ENCODE measurements around the gene RPP14. TPM values are rescaled to one million over a fixed set of nuclear protein-coding genes. Genes with fewer than 3 reads are reported as not detected.

Gene RPP14
- total RNA-seq, 1 experiment from 2014 or later = 22.4 TPM

DNA sequence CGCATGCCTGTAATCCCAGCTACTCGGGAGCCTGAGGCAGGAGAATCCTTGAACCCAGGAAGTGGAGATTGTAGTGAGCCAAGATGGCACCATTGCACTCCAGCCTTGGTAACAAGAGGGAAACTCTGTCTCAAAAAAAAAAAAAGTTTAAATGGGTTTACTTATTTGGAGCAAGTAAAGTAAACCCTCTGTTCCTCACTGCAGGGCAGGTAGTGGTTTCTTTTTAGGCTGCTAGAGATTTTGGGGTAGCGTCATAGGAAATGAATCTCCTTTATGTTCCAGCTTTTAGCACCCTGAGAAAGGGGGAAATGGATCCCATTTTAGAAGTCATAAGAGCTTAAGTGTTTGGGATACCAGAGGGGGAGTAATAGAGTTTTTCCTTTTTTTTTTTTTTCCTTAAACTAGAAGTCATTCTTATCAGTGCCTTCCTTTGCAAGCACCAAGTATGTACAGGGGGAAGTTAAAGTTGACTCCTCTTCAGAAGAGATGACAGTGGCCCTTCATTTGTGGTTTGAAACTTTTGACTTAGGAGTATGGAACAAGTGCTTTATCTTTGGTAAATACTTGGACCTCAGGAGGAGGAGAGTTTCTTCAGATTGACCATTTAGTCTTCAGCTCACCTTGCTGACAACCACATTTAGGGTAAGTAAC is 34.7 kb downstream of the RPP14 start:
- no TSS peak for BruUV-seq (replicated peaks)
- ATAC-seq (no peak), DNase-seq (ENCODE audit: low read depth, low spot score) (no peak)
- Histone ChIP-seq H3K27ac (ENCODE audit: low read depth, low read length) (no peak overlapping the region), H3K9me2 (ENCODE audit: insufficient read depth) (no peaks in the 10 kb centered on the region), H3K79me2 (ENCODE audit: insufficient read depth, low read length) (no peaks in the 10 kb centered on the region), H4K20me1 (ENCODE audit: insufficient read depth) (no peaks in the 10 kb centered on the region), H3K9ac (ENCODE audit: low read length) (no peak overlapping the region), H3K9me3 (ENCODE audit: control insufficient read depth in 1 of 2, insufficient read depth in 1 of 2, low read depth in 1 of 2, low read length in 2 of 2) (no peaks in the 10 kb centered on the region), H3K4me1 (ENCODE audit: control insufficient read depth in 1 of 2, insufficient read depth in 2 of 2, low read length in 2 of 2) (peaks cover 0 to 3% of the 10 kb centered on the region in 2 experiments; a peak in 2 of 4 replicates), H3K4me2 (ENCODE audit: low read length) (no peak overlapping the region), H3K36me3 (ENCODE audit: control insufficient read depth in 1 of 2, insufficient read depth in 2 of 2, low read length in 2 of 2) (no peaks in the 10 kb centered on the region), H3K27me3 (ENCODE audit: insufficient read depth, low read length) (no peaks in the 10 kb centered on the region), H2AFZ (ENCODE audit: low read depth, low read length, poor library complexity, severe bottlenecking) (no peak overlapping the region), H3K4me3 (replicated peaks in 1 of 2; ENCODE audit: low read depth in 1 of 2, low read length in 2 of 2) (no peak overlapping the region)
- intact Hi-C loops (cut with micrococcal nuclease) = no loop called here
- RAD21 ChIA-PET (ENCODE audit: low non-redundant PET in 1 of 2, low total read pairs in 2 of 2, uncharacterized antibody in 2 of 2, unreplicated experiment in 2 of 2) = no interaction called here
- POLR2A ChIA-PET = no interaction called here
- TF ChIP-seq, protein P1, sequence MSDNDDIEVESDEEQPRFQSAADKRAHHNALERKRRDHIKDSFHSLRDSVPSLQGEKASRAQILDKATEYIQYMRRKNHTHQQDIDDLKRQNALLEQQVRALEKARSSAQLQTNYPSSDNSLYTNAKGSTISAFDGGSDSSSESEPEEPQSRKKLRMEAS (IDR thresholded peaks at IDR 0.05) = no peak
- no peak for TF ChIP-seq CEBPB (IDR thresholded peaks at IDR 0.05; ENCODE audit: low read depth)
- no peak for TF ChIP-seq JUND (IDR thresholded peaks at IDR 0.05)
- TF ChIP-seq EZH2phosphoT487 (IDR thresholded peaks at IDR 0.05; ENCODE audit: borderline replicate concordance) = no peak
- TF ChIP-seq, protein P2, sequence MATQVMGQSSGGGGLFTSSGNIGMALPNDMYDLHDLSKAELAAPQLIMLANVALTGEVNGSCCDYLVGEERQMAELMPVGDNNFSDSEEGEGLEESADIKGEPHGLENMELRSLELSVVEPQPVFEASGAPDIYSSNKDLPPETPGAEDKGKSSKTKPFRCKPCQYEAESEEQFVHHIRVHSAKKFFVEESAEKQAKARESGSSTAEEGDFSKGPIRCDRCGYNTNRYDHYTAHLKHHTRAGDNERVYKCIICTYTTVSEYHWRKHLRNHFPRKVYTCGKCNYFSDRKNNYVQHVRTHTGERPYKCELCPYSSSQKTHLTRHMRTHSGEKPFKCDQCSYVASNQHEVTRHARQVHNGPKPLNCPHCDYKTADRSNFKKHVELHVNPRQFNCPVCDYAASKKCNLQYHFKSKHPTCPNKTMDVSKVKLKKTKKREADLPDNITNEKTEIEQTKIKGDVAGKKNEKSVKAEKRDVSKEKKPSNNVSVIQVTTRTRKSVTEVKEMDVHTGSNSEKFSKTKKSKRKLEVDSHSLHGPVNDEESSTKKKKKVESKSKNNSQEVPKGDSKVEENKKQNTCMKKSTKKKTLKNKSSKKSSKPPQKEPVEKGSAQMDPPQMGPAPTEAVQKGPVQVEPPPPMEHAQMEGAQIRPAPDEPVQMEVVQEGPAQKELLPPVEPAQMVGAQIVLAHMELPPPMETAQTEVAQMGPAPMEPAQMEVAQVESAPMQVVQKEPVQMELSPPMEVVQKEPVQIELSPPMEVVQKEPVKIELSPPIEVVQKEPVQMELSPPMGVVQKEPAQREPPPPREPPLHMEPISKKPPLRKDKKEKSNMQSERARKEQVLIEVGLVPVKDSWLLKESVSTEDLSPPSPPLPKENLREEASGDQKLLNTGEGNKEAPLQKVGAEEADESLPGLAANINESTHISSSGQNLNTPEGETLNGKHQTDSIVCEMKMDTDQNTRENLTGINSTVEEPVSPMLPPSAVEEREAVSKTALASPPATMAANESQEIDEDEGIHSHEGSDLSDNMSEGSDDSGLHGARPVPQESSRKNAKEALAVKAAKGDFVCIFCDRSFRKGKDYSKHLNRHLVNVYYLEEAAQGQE (IDR thresholded peaks at IDR 0.05; ENCODE audit: low read depth) = no peak
- no peak for TF ChIP-seq YY1 (IDR thresholded peaks at IDR 0.05; ENCODE audit: extremely low read depth, insufficient replicate concordance, low read depth, low read length)
- TF ChIP-seq, protein P3, sequence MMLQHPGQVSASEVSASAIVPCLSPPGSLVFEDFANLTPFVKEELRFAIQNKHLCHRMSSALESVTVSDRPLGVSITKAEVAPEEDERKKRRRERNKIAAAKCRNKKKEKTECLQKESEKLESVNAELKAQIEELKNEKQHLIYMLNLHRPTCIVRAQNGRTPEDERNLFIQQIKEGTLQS (IDR thresholded peaks at IDR 0.05) = no peak
- TF ChIP-seq SP1 (IDR thresholded peaks at IDR 0.05; ENCODE audit: low read depth) = no peak
- TF ChIP-seq ZNF274 (IDR thresholded peaks at IDR 0.05; ENCODE audit: low read depth, low read length) = no peak
- TF ChIP-seq, protein P4, sequence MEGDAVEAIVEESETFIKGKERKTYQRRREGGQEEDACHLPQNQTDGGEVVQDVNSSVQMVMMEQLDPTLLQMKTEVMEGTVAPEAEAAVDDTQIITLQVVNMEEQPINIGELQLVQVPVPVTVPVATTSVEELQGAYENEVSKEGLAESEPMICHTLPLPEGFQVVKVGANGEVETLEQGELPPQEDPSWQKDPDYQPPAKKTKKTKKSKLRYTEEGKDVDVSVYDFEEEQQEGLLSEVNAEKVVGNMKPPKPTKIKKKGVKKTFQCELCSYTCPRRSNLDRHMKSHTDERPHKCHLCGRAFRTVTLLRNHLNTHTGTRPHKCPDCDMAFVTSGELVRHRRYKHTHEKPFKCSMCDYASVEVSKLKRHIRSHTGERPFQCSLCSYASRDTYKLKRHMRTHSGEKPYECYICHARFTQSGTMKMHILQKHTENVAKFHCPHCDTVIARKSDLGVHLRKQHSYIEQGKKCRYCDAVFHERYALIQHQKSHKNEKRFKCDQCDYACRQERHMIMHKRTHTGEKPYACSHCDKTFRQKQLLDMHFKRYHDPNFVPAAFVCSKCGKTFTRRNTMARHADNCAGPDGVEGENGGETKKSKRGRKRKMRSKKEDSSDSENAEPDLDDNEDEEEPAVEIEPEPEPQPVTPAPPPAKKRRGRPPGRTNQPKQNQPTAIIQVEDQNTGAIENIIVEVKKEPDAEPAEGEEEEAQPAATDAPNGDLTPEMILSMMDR (IDR thresholded peaks at IDR 0.05 in 2 of 3, conservative IDR thresholded peaks at IDR 0.05 in 1 of 3; ENCODE audit: borderline replicate concordance in 1 of 3, insufficient read depth in 1 of 3, low read depth in 2 of 3, low read length in 2 of 3) = no peak
- no peak for TF ChIP-seq POLR2AphosphoS5 (IDR thresholded peaks at IDR 0.05; ENCODE audit: low read depth, low read length)
- TF ChIP-seq TCF7L2 (IDR thresholded peaks at IDR 0.05; ENCODE audit: borderline replicate concordance, extremely low read depth, insufficient read depth, insufficient read length) = no peak
- TF ChIP-seq CBX3 (IDR thresholded peaks at IDR 0.05; ENCODE audit: low read depth) = no peak
- no peak for TF ChIP-seq ELF1 (IDR thresholded peaks at IDR 0.05; ENCODE audit: borderline replicate concordance, low read depth)
- no peak for TF ChIP-seq SIN3A (IDR thresholded peaks at IDR 0.05; ENCODE audit: low read depth)
- TF ChIP-seq, protein P5, sequence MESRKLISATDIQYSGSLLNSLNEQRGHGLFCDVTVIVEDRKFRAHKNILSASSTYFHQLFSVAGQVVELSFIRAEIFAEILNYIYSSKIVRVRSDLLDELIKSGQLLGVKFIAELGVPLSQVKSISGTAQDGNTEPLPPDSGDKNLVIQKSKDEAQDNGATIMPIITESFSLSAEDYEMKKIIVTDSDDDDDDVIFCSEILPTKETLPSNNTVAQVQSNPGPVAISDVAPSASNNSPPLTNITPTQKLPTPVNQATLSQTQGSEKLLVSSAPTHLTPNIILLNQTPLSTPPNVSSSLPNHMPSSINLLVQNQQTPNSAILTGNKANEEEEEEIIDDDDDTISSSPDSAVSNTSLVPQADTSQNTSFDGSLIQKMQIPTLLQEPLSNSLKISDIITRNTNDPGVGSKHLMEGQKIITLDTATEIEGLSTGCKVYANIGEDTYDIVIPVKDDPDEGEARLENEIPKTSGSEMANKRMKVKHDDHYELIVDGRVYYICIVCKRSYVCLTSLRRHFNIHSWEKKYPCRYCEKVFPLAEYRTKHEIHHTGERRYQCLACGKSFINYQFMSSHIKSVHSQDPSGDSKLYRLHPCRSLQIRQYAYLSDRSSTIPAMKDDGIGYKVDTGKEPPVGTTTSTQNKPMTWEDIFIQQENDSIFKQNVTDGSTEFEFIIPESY (IDR thresholded peaks at IDR 0.05; ENCODE audit: extremely low read depth, insufficient replicate concordance, low read length) = no peak
- no peak for TF ChIP-seq FOSL1 (IDR thresholded peaks at IDR 0.05; ENCODE audit: low read depth)
- TF ChIP-seq RAD21 (IDR thresholded peaks at IDR 0.05; ENCODE audit: low read depth) = no peak
- TF ChIP-seq SRF (IDR thresholded peaks at IDR 0.05; ENCODE audit: low read depth) = no peak
- no peak for TF ChIP-seq EGR1 (IDR thresholded peaks at IDR 0.05; ENCODE audit: low read depth)
- CTCF ChIA-PET = no interaction called here

Measured in HCT116 (cell line).